Body of pancreas (tissue), 4 donors: ENCODE measurements around the gene RBP2. TPM values are rescaled to one million over a fixed set of nuclear protein-coding genes. Genes with fewer than 3 reads are reported as not detected.
A peak's percentile ranks its signal among the peaks of the same experiment; 100 is the strongest.

Source experiments
- ATAC-seq: fragments of 150-250 bp; one replicate; pipeline ENCODE4 v1.9.1; 2016
- DNase-seq, 4 donors: peaks; one replicate each; pipeline ENCODE4 v3.0.0-alpha.2; 2019
- H3K27ac ChIP-seq, 4 donors: fragments of 200-600 bp; sonication (generic); 1 replicate in 3 of 4; 2 replicates in 1 of 4; pipeline versions ENCODE4 v1.5.1 to v1.6.1; 2016 to 2019; ENCODE audit warnings: mild to moderate bottlenecking in 1 of 4, mixed read lengths in 1 of 4, moderate library complexity in 1 of 4
- H3K27me3 ChIP-seq, 2 donors: fragments of 200-600 bp; sonication (generic); one replicate each; pipeline ENCODE4 v1.6.0; 2016; ENCODE audit warnings: mild to moderate bottlenecking in 1 of 2
- H3K36me3 ChIP-seq, 2 donors: fragments of 200-600 bp; sonication (generic); replicated peaks in 1 of 2; 2 replicates each; pipeline ENCODE4 v1.5.1; 2016; ENCODE audit warnings: low read depth in 2 of 2; ENCODE audit not compliant: insufficient read depth in 1 of 2
- H3K4me1 ChIP-seq: fragments of 200-600 bp; sonication (generic); one replicate; pipeline ENCODE4 v1.6.0; 2016
- H3K4me3 ChIP-seq, 2 donors: fragments of 200-600 bp; sonication (generic); 1 replicate in 1 of 2; 2 replicates in 1 of 2; pipeline ENCODE4 v1.5.1; 2016 to 2019
- H3K9me3 ChIP-seq, 3 donors: fragments of 200-600 bp; sonication (generic); 1 replicate in 2 of 3; 2 replicates in 1 of 3; pipeline ENCODE4 v1.5.1; 2016
- CTCF ChIP-seq, 7 experiments: fragments of 450-650 bp in 4 of 7; fragments of 200-600 bp in 3 of 7; sonication (generic) in 3 of 7; IDR thresholded peaks; one replicate each; pipeline ENCODE4 v1.5.1; 2016 to 2019; ENCODE audit warnings: antibody characterized with exemption in 7 of 7
- POLR2A ChIP-seq, 3 donors: fragments of 450-650 bp; IDR thresholded peaks; one replicate each; pipeline ENCODE4 v1.6.1; 2016; ENCODE audit warnings: antibody characterized with exemption in 3 of 3, mild to moderate bottlenecking in 2 of 3
- WGBS, 2 donors: methylation state at CpG; one replicate each; pipeline ENCODE4 v1.1.5; 2017; 5-methylcytosine and 5-hydroxymethylcytosine counted together
- intact Hi-C: fragments of 100-400 bp; cut with DNase I; formaldehyde crosslinking; loops from one replicate; pipeline ENCODE4 v1.15.1; 2023
- total RNA-seq, 2 donors: library from RNA; depleted of rRNA; stranded (reverse); fragments of >200 nt; gene quantifications; one replicate each; pipeline ENCODE4 v1.1.0, GENCODE V29; 2016

The RBP2 gene
- total RNA-seq, 2 donors from 2014 or later, result not detected

GRCh38 chr3:139427283-139428060 lies 48.8 kb downstream of the RBP2 start:
- DNase-seq (peak in 1 of 4 donors; percentile 65), ATAC-seq (peak; percentile 78)
- 39 to 46% methylated on average over 7 of the region's 7 CpGs for WGBS, 2 donors
- TF ChIP-seq POLR2A (IDR thresholded peaks at IDR 0.05) (no peak), CTCF (IDR thresholded peaks at IDR 0.05) (peak; percentile 55 to 97 (median 93))
- Histone ChIP-seq H3K9me3 (no peaks in the 10 kb centered on the region), H3K36me3 (no peaks in the 10 kb centered on the region), H3K4me1 (peaks cover 25% of the 10 kb centered on the region), H3K27me3 (no peaks in the 10 kb centered on the region), H3K4me3 (no peak overlapping the region), H3K27ac (no peak overlapping the region)
- intact Hi-C loops, result no loop called here

- DNase-seq (peak in 1 of 4 donors; percentile 31), ATAC-seq (peak; percentile 75)
- Histone ChIP-seq H3K27ac (peak overlapping the region; percentile 43 to 76 (median 52)), H3K4me1 (peaks cover 35% of the 10 kb centered on the region), H3K36me3 (no peaks in the 10 kb centered on the region), H3K9me3 (no peaks in the 10 kb centered on the region), H3K27me3 (no peaks in the 10 kb centered on the region), H3K4me3 (no peak overlapping the region)
- no peak for TF ChIP-seq CTCF (IDR thresholded peaks at IDR 0.05)
- TF ChIP-seq POLR2A (IDR thresholded peaks at IDR 0.05), result peak in 1 of 3 donors; percentile 21
- WGBS, 2 donors, result 34 to 46% methylated on average over 5 of the region's 5 CpGs
- intact Hi-C loops, result no loop called here
Measured at GRCh38 chr3:139425745-139426400, 50.4 kb downstream of the RBP2 start.

- TF ChIP-seq POLR2A (IDR thresholded peaks at IDR 0.05), result no peak
- TF ChIP-seq CTCF (IDR thresholded peaks at IDR 0.05), result no peak
- 54 to 59% methylated on average over 2 of the region's 2 CpGs for WGBS, 2 donors
- no peaks in the 10 kb centered on the region for H3K36me3 ChIP-seq
- ATAC-seq (no peak), DNase-seq (no peak)
- no peak overlapping the region for H3K4me3 ChIP-seq
- intact Hi-C loops, result no loop called here
- no peaks in the 10 kb centered on the region for H3K9me3 ChIP-seq
- H3K27ac ChIP-seq, result no peak overlapping the region
- H3K4me1 ChIP-seq, result peaks cover 39% of the 10 kb centered on the region
- no peaks in the 10 kb centered on the region for H3K27me3 ChIP-seq
Measured at GRCh38 chr3:139423232-139423631, 53.1 kb downstream of the RBP2 start.

- H3K4me3 ChIP-seq, result no peak overlapping the region
- DNase-seq (no peak), ATAC-seq (no peak)
- no peaks in the 10 kb centered on the region for H3K27me3 ChIP-seq
- H3K4me1 ChIP-seq, result peaks cover 36% of the 10 kb centered on the region
- intact Hi-C loops, result no loop called here
- peak overlapping the region in 1 of 4 donors; percentile 23 for H3K27ac ChIP-seq
- no peaks in the 10 kb centered on the region for H3K36me3 ChIP-seq
- 7 to 11% methylated on average over 1 of the region's 1 CpG for WGBS, 2 donors
- no peaks in the 10 kb centered on the region for H3K9me3 ChIP-seq
- TF ChIP-seq CTCF (IDR thresholded peaks at IDR 0.05) (no peak), POLR2A (IDR thresholded peaks at IDR 0.05) (no peak)
Measured at GRCh38 chr3:139421460-139421859, 54.9 kb downstream of the RBP2 start.
